IMR-90 (cell line): ENCODE measurements around the gene PODXL2. TPM values are rescaled to one million over a fixed set of nuclear protein-coding genes. Genes with fewer than 3 reads are reported as not detected.

Experiments
- ATAC-seq: fragments of 200-7000 bp; cut with Tn5 transposase; 2 replicates; pipeline ENCODE4 v1.9.1; 2020; ENCODE audit warnings: low read depth, mild to moderate bottlenecking, moderate library complexity
- BruUV-seq: library from RNA; stranded (reverse); fragments of 400-500 nt; replicated peaks from 2 replicates; lab custom pipeline; 2021; lab: Mats Ljungman, UMichigan
- CTCF ChIA-PET: fragments of 300-600 bp; formaldehyde crosslinking; extraction: SDS; loops from one replicate; lab custom pipeline; 2021; ENCODE audit warnings: antibody characterized with exemption; lab: Yijun Ruan, JAX
- POLR2A ChIA-PET: fragments of 300-600 bp; sonication (Branson Sonifier 250); formaldehyde crosslinking; loops from one replicate; lab custom pipeline; 2022; ENCODE audit warnings: antibody characterized with exemption; ENCODE audit not compliant: unreplicated experiment; lab: Charles Lee
- DNase-seq: peaks from one replicate; pipeline ENCODE4 v3.0.0; 2013
- H2AFZ ChIP-seq: replicated peaks from 2 replicates; pipeline ENCODE3; 2013; ENCODE audit warnings: low read length, mild to moderate bottlenecking; ENCODE audit not compliant: poor library complexity
- H2AK5ac ChIP-seq: 2 replicates; pipeline ENCODE4 v1.6.1; 2013; ENCODE audit warnings: low read depth, low read length, inconsistent platforms
- H2AK9ac ChIP-seq: replicated peaks from 2 replicates; pipeline ENCODE3; 2013; ENCODE audit warnings: mild to moderate bottlenecking, low read depth, low read length, moderate library complexity; ENCODE audit not compliant: poor library complexity
- H2BK120ac ChIP-seq: 2 replicates; pipeline ENCODE4 v1.6.1; 2013; ENCODE audit warnings: low read depth, low read length, inconsistent platforms
- H2BK15ac ChIP-seq: 3 replicates; pipeline ENCODE4 v1.6.1; 2013; ENCODE audit warnings: low read depth, low read length, inconsistent platforms
- H2BK20ac ChIP-seq: 2 replicates; pipeline ENCODE4 v1.6.1; 2013; ENCODE audit warnings: low read depth, mild to moderate bottlenecking, inconsistent platforms, low read length, moderate library complexity
- H2BK5ac ChIP-seq: 2 replicates; pipeline ENCODE4 v1.6.1; 2013; ENCODE audit warnings: mild to moderate bottlenecking, low read depth, low read length, inconsistent platforms; ENCODE audit not compliant: poor library complexity, severe bottlenecking
- H3K14ac ChIP-seq: replicated peaks from 2 replicates; pipeline ENCODE4 v1.6.1; 2013; ENCODE audit warnings: low read depth, low read length, inconsistent platforms
- H3K18ac ChIP-seq: 2 replicates; pipeline ENCODE4 v1.6.1; 2013; ENCODE audit warnings: low read depth, low read length, control low read depth
- H3K23ac ChIP-seq: 2 replicates; pipeline ENCODE4 v1.6.1; 2013; ENCODE audit warnings: low read depth, low read length, inconsistent platforms
- H3K27ac ChIP-seq: 2 replicates; pipeline ENCODE4 v1.5.1; 2013; ENCODE audit warnings: mild to moderate bottlenecking, control low read depth, low read length; ENCODE audit not compliant: insufficient read depth
- H3K27me3 ChIP-seq: 2 replicates; pipeline ENCODE4 v1.6.1; 2013; ENCODE audit warnings: low read length; ENCODE audit not compliant: control insufficient read depth, insufficient read depth
- H3K36me3 ChIP-seq: 2 replicates; pipeline ENCODE4 v1.6.1; 2013; ENCODE audit warnings: low read length, mixed read lengths; ENCODE audit not compliant: control insufficient read depth, insufficient read depth
- H3K4ac ChIP-seq: 2 replicates; pipeline ENCODE4 v1.6.1; 2013; ENCODE audit warnings: low read depth, low read length, inconsistent platforms
- H3K4me1 ChIP-seq: 2 replicates; pipeline ENCODE4 v1.6.1; 2013; ENCODE audit warnings: low read length, mixed read lengths; ENCODE audit not compliant: control insufficient read depth, insufficient read depth
- H3K4me2 ChIP-seq: 2 replicates; pipeline ENCODE4 v1.6.1; 2013; ENCODE audit warnings: low read depth, mild to moderate bottlenecking, control low read depth, low read length, moderate library complexity
- H3K4me3 ChIP-seq: 2 replicates; pipeline ENCODE4 v1.5.1; 2013; ENCODE audit warnings: low read depth, mild to moderate bottlenecking, control low read depth, low read length, moderate library complexity; ENCODE audit not compliant: insufficient read depth
- H3K56ac ChIP-seq: 2 replicates; pipeline ENCODE4 v1.6.1; 2013; ENCODE audit warnings: low read length, inconsistent platforms; ENCODE audit not compliant: insufficient read depth; ENCODE audit errors: extremely low read depth
- H3K79me1 ChIP-seq, 2 experiments: 2 replicates each; pipeline ENCODE4 v1.6.1; 2013; ENCODE audit warnings: low read length in 2 of 2, inconsistent platforms in 1 of 2, low read depth in 1 of 2
- H3K9ac ChIP-seq: 2 replicates; pipeline ENCODE4 v1.6.1; 2013; ENCODE audit warnings: low read depth, low read length, control low read depth
- H3K9me1 ChIP-seq: 2 replicates; pipeline ENCODE4 v1.6.1; 2013; ENCODE audit warnings: low read length, inconsistent platforms; ENCODE audit not compliant: insufficient read depth
- H3K9me3 ChIP-seq: 2 replicates; pipeline ENCODE4 v1.6.1; 2013; ENCODE audit warnings: low read length; ENCODE audit not compliant: control insufficient read depth, insufficient read depth
- H4K20me1 ChIP-seq: 2 replicates; pipeline ENCODE4 v1.6.1; 2013; ENCODE audit warnings: low read length, inconsistent platforms; ENCODE audit not compliant: insufficient read depth
- H4K5ac ChIP-seq: 2 replicates; pipeline ENCODE4 v1.6.1; 2013; ENCODE audit warnings: mild to moderate bottlenecking, low read depth, low read length, control low read depth
- H4K8ac ChIP-seq, 2 experiments: 2 replicates each; pipeline ENCODE4 v1.6.1; 2013; ENCODE audit warnings: low read depth in 2 of 2, low read length in 2 of 2, control low read depth in 1 of 2, inconsistent platforms in 1 of 2
- H4K91ac ChIP-seq: 2 replicates; pipeline ENCODE4 v1.6.1; 2013; ENCODE audit warnings: low read depth, low read length, inconsistent platforms; ENCODE audit not compliant: insufficient read depth
- BHLHE40 ChIP-seq: fragments of 150-350 bp; IDR thresholded peaks from 2 replicates; pipeline ENCODE4 v1.6.1; 2016; ENCODE audit warnings: mild to moderate bottlenecking, low read depth, low read length
- CEBPB ChIP-seq: IDR thresholded peaks from 2 replicates; pipeline ENCODE4 v1.6.1; 2012; ENCODE audit warnings: low read depth, low read length, improper control_type of control experiment
- CHD1 ChIP-seq: IDR thresholded peaks from 2 replicates; pipeline ENCODE4 v1.6.1; 2012; ENCODE audit warnings: low read depth, low read length, improper control_type of control experiment
- CTCF ChIP-seq: conservative IDR thresholded peaks from 2 replicates; pipeline ENCODE4 v1.5.1; 2012; ENCODE audit warnings: mild to moderate bottlenecking, low read depth, low read length, improper control_type of control experiment
- ELK1 ChIP-seq: fragments of 150-350 bp; IDR thresholded peaks from 2 replicates; pipeline ENCODE4 v1.6.1; 2016; ENCODE audit warnings: low read depth, mild to moderate bottlenecking, low read length, moderate library complexity, borderline replicate concordance
- FOS ChIP-seq: fragments of 150-350 bp; IDR thresholded peaks from 2 replicates; pipeline ENCODE4 v1.6.1; 2016; ENCODE audit warnings: low read depth, low read length
- MAFK ChIP-seq: IDR thresholded peaks from 2 replicates; pipeline ENCODE4 v1.6.1; 2012; ENCODE audit warnings: low read depth, low read length, improper control_type of control experiment
- MAZ ChIP-seq: IDR thresholded peaks from 2 replicates; pipeline ENCODE4 v1.6.1; 2012; ENCODE audit warnings: low read depth, mild to moderate bottlenecking, low read length, improper control_type of control experiment, moderate library complexity, borderline replicate concordance
- MXI1 ChIP-seq: IDR thresholded peaks from 2 replicates; pipeline ENCODE4 v1.6.1; 2012; ENCODE audit warnings: low read depth, mild to moderate bottlenecking, low read length, moderate library complexity, borderline replicate concordance
- NFE2L2 ChIP-seq: fragments of 150-350 bp; IDR thresholded peaks from 2 replicates; pipeline ENCODE4 v1.6.1; 2016; ENCODE audit warnings: low read depth, mild to moderate bottlenecking, low read length
- POLR2A ChIP-seq: IDR thresholded peaks from 2 replicates; pipeline ENCODE4 v1.6.1; 2012; ENCODE audit warnings: mild to moderate bottlenecking, low read depth, low read length
- RAD21 ChIP-seq: IDR thresholded peaks from 2 replicates; pipeline ENCODE4 v1.6.1; 2012; ENCODE audit warnings: low read length, improper control_type of control experiment
- RCOR1 ChIP-seq: IDR thresholded peaks from 2 replicates; pipeline ENCODE4 v1.6.1; 2012; ENCODE audit warnings: mild to moderate bottlenecking, low read length, improper control_type of control experiment; ENCODE audit not compliant: insufficient replicate concordance
- RFX5 ChIP-seq: IDR thresholded peaks from 2 replicates; pipeline ENCODE4 v1.8.0; 2012; ENCODE audit warnings: low read depth, mild to moderate bottlenecking, low read length, moderate library complexity
- SMC3 ChIP-seq: fragments of 150-350 bp; IDR thresholded peaks from 2 replicates; pipeline ENCODE4 v1.6.1; 2016; ENCODE audit warnings: low read depth, mild to moderate bottlenecking, antibody characterized with exemption, low read length, moderate library complexity
- USF2 ChIP-seq: fragments of 150-350 bp; IDR thresholded peaks from 2 replicates; pipeline ENCODE4 v1.6.1; 2017; ENCODE audit warnings: mild to moderate bottlenecking, antibody characterized with exemption, low read length, low read depth
- WGBS, 2 experiments: methylation state at CpG; one replicate each; pipeline versions ENCODE4 v1.1.5 to v1.1.7; 2013; ENCODE audit warnings: missing lambda C conversion rate in 2 of 2; ENCODE audit not compliant: insufficient read length in 1 of 2; ENCODE audit errors: extremely low coverage in 2 of 2; 5-methylcytosine and 5-hydroxymethylcytosine counted together
- dilution Hi-C: fragments of 300-500 bp; cut with HindIII; formaldehyde crosslinking; loops from one replicate; pipeline ENCODE4 v1.14.3; 2018; ENCODE audit warnings: low sequenced_read_pairs; ENCODE audit not compliant: unreplicated experiment
- in situ Hi-C: fragments of 300-500 bp; cut with MboI; formaldehyde crosslinking; loops from 3 replicates; pipeline ENCODE4 v1.14.3; 2019; ENCODE audit warnings: low sequenced_read_pairs, inconsistent platforms, mixed read lengths
- intact Hi-C: fragments of 100-400 bp; cut with micrococcal nuclease; formaldehyde crosslinking; loops from 2 replicates; pipeline ENCODE4 v1.10.0; 2022
- polyA plus RNA-seq, 3 experiments: library from polyadenylated mRNA; depleted of rRNA; stranded (reverse); fragments of >200 nt; gene quantifications; 2 replicates each; pipeline ENCODE4 v1.2.3, GENCODE V29; 2012; ENCODE audit warnings: low replicate concordance in 1 of 3
- total RNA-seq: library from RNA; depleted of rRNA; stranded (reverse); fragments of >200 nt; gene quantifications from 2 replicates; pipeline ENCODE4 v1.2.3, GENCODE V29; 2012

PODXL2 gene
- total and polyA plus RNA-seq, 2 of the 4 experiments (the other 2 are of a cell fraction): 1.6 to 5.4 TPM

- Histone ChIP-seq H4K20me1 (peaks cover 10% of the 10 kb centered on the region; the same call in 1 of the 2 replicates), H3K36me3 (no peaks in the 10 kb centered on the region), H3K18ac (no peak overlapping the region), H3K23ac (no peak overlapping the region), H2AK9ac (no peak overlapping the region), H2BK5ac (no peak overlapping the region), H2AK5ac (no peak overlapping the region), H3K56ac (no peak overlapping the region), H2AFZ (no peak overlapping the region), H4K91ac (no peak overlapping the region), H2BK15ac (no peak overlapping the region), H3K14ac (no peak overlapping the region), H3K4me1 (no peaks in the 10 kb centered on the region; the same call in 1 of the 2 replicates), H3K9me3 (no peaks in the 10 kb centered on the region), H3K27me3 (peaks cover 38% of the 10 kb centered on the region), H3K27ac (no peak overlapping the region), H3K4me3 (no peak overlapping the region), H4K5ac (no peak overlapping the region), H3K9ac (no peak overlapping the region), H3K9me1 (peaks cover 9% of the 10 kb centered on the region), H3K79me1 (no peaks in the 10 kb centered on the region), H3K4me2 (no peak overlapping the region), H2BK120ac (no peak overlapping the region), H3K4ac (no peak overlapping the region), H2BK20ac (no peak overlapping the region), H4K8ac (no peak overlapping the region)
- ATAC-seq (no peak), DNase-seq (no peak)
- dilution Hi-C loops: no loop called here
- 0% methylated on average over 1 of the region's 12 CpGs; no CpG with 5 or more reads in 1 of the 2 experiments for WGBS, 2 experiments
- no peak for TF ChIP-seq POLR2A
- TF ChIP-seq BHLHE40: no peak
- no peak for TF ChIP-seq RAD21
- no peak for TF ChIP-seq CEBPB
- TF ChIP-seq RFX5: no peak
- TF ChIP-seq MXI1: no peak
- no peak for TF ChIP-seq SMC3
- no peak for TF ChIP-seq MAZ
- TF ChIP-seq RCOR1: no peak
- no peak for TF ChIP-seq FOS
- TF ChIP-seq USF2: no peak
- no peak for TF ChIP-seq CTCF
- no peak for TF ChIP-seq CHD1
- TF ChIP-seq MAFK: no peak
- no peak for TF ChIP-seq NFE2L2
- TF ChIP-seq ELK1: no peak
- in situ Hi-C loops: no loop called here
- BruUV-seq: no TSS peak
- CTCF ChIA-PET: no interaction called here
- intact Hi-C loops: no loop called here
- POLR2A ChIA-PET: no interaction called here
Measured at GRCh38 chr3:127634653-127635052, 5.7 kb downstream of the PODXL2 start.
